Measurements from ENCODE around the gene PSMB1.

The PSMB1 gene

GRCh38 chr6:170552765-170553533 lies at the start of gene PSMB1:
Gene PSMB1, minus strand, starts transcription at chr6:170553307. Its CDS starts 65 bp downstream, at chr6:170553242.
- peak; percentile 58 to 98 (median 92) for DNase-seq

DNA sequence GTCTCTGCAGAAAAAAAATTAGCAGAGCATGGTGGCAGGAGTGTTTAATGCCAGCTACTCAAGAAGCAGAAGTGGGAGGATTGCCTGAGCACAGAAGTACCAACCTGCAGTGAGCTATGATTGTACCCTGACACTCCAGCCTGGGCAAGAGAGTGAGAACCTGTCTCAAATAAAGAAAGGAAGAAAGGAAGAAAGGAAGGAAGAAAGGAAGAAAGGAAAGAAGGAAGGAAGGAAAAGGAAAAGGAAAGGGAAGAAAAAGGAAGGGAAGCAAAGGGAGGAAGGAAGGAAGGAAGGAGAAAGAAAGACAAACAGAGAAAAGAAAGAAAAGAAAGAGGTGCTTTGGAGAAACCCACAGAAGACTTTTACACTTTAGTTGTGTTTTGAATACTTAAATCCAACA lies 44.2 kb upstream of the PSMB1 start:
- no peak for DNase-seq

GRCh38 chr6:170596426-170596825 lies 43.3 kb upstream of the PSMB1 start:
- DNase-seq = no peak

DNA sequence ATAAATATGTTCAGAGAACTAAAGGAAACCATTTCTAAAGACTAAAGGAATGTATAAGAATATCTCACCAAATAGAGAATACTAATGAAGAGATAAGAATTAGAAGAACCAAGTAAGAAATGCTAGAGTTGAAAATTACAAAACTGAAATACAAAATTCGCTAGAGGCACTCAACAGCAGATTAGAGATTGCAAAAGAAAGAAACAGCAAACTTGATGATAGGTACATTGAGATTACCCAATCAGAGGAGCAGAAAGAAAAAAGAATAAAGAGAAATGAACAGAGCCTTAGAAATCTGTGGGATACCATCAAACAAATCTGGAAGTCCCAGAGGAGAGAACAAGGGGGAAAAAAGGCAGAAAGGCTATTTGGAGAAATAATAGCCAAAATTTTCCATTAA lies 37.6 kb upstream of the PSMB1 start:
- DNase-seq = no peak

DNA sequence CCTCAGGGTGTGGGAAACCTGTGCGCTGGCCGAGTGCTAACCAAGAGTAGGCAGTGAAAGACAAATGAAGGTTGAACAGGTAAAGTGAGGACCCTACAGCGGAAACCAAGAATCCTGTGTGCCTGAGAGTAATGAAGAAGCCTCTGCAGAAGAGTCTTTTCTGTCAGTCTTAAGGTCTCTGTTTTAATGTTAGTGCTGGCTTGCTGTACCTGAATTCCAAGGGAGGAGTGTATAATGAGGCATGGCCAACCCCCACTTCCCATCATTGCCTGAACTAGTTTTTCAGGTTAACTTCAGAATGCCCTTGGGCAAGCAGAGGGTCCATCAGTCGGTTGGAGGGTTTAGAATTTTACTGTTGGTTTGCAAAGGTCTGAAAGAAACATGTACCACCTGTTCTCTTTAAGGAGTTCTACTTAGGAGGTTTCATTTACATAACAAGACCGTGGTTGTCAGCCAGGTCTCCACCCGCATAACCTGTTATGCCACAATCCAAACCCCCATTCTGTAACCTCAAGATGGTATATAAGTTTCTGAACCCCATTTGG lies 31.9 kb upstream of the PSMB1 start:
- DNase-seq = no peak

DNA sequence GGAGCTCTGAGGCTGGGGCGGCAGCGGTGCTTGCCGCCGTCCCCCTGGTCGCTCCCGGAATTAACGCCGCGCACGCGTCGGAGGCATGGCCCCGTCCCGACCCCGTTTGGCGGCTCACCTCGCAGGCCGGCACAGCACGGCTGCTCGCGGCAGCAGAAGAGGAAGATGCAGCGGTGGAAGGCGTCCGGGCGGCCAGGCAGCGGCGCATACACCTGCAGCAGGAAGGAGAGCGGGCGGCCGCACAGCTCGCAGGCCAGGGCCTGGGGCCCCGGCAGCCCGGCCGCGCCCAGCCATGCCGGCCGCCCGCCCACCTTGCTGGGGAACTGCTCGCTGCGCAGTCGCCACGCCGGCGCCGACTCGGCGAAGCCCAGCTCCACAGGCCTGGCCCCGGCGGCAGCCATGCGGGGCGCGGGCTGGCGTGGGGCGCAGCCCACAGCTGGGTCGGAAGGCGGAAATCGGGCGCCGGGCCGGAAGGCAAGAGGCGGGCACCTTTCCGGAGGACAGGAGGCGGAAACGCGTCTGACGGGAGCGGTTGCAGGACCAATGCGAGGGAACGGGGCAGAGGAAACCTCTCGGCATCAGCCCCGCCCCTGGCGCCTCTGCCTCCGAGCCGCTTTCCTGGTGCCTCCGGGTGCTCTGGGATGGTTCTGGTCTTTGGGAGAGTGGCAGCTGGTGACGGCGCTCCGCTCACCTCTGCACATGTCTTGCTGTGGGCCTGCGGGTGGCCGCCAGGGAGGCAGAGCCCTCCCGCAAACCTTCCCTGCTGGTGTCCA lies 31.3 kb upstream of the PSMB1 start, which contains the start of gene PDCD2:
Gene PDCD2, minus strand, starts transcription at position 457 of the 773 bp plus-strand sequence. Its CDS starts 56 bp downstream, at position 401.
- peak; percentile 34 to 94 (median 86) for DNase-seq

DNA sequence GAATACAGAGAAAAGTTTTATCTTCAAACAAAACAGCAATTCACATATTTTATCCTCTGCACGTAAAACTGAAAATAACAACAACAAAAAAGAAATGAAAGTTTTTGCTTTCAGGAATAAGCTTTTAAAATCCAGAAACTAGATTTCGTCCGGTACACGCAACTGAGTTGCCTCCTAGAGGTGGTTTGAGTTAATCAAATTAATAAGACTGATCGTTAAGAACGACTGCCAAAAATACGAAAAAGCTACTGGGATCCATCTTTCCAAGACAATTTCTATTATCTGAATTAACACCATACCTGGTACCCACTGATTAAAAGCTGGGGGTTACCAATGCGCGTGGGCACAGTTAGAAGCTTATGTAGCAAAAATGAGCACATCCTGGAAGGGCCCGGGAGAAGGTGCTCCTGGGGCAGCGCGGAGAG lies 30.7 kb upstream of the PSMB1 start:
- DNase-seq = no peak

- no peak for DNase-seq
Measured at GRCh38 chr6:170578909-170579308, 25.8 kb upstream of the PSMB1 start.

- no peak for DNase-seq
Measured at GRCh38 chr6:170575250-170575649, 22.1 kb upstream of the PSMB1 start.

DNA sequence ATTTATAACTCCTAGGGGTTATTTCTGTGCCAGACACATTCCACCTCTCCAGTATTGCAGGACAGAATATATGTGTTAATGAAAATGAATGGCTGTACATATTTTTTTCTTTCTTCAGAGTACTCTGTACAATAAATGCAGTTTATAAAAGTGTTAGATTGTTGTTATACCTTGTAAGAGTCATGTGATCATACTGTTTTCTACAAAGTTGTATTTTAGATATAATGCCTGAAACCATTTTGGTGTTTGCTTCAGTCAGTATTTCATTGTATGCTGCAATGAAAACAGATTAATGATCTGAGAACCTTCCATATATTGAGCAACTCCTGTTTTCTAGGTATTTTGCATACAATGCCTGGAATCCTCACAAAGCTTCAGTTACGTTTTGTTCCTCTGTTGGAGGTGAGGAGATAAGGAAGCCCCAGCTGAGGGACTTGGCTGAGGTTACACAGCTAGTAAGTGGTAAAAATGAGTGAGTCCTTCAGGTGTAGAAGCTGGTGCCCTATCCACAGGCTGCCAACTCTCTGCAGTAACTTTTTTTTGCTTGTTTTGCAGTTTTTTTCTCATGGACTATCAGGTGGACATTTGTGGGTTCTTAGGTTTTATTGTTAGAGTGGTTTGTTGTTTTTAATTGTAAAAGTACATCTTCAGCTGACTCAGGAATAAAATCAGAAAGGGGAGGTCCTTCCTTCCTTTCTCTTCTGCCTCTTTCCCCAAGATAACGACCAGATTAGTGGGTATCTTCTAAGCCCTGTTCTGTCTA lies 19.8 kb upstream of the PSMB1 start:
- no peak for DNase-seq

GRCh38 chr6:170564936-170565530 lies 11.9 kb upstream of the PSMB1 start:
- DNase-seq = no peak

DNA sequence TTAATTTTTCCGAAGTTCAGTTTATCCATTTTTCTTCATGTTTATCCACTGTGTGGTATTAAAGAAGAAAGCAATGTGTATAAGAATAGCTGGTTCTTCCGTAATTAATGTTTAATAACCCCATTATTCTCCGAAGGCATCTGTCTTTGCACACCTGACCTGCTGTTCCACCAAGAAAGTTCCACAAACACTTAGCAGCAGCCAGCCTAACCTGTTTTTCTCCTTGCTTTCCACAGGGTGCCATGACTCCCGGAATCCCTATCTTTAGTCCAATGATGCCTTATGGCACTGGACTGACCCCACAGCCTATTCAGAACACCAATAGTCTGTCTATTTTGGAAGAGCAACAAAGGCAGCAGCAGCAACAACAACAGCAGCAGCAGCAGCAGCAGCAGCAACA lies 8.4 kb upstream of the PSMB1 start:
- no peak for DNase-seq

GRCh38 chr6:170555305-170555704 lies 2.2 kb upstream of the PSMB1 start:
- no peak for DNase-seq

- no peak for DNase-seq
Measured at GRCh38 chr6:170554796-170555137, 1.7 kb upstream of the PSMB1 start.

DNA sequence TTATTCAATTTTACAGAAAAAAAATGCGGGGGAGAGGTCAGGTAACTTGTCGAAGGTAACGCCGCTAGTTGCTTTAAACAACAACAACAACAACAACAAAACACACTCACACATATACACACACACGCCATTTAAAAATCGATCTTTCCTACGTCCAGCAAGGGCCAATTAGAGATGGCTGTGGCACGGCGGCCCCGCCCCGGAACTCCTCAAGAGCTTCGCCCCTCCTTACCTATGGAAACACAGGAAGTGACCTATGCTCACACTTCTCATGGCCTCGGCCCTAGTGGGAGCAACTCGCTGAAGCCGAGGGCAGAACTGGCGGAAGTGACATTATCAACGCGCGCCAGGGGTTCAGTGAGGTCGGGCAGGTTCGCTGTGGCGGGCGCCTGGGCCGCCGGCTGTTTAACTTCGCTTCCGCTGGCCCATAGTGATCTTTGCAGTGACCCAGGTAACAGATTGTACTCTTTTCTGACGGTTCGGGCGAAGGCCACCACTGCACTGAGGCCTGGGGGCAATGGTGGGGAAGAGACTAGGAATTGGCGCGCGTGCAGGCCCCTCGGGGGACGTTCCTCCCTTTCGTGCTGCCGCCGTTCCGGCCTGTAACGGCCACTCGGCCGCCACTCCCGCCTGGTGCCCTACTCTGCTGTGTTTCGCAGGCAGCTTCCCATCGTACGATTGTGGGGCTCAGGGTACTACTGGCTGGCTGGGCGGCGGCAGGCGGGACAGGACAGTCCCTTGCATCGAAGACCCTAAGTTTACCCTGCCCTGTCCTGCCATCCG lies 1.1 kb upstream of the PSMB1 start, which contains the start of gene TBP:
Gene TBP, plus strand, starts transcription at position 357 of the 783 bp plus-strand sequence. CDS start 2,661 bp downstream, outside the sequence.
- DNase-seq = peak; percentile 83 to 99 (median 96)

DNA sequence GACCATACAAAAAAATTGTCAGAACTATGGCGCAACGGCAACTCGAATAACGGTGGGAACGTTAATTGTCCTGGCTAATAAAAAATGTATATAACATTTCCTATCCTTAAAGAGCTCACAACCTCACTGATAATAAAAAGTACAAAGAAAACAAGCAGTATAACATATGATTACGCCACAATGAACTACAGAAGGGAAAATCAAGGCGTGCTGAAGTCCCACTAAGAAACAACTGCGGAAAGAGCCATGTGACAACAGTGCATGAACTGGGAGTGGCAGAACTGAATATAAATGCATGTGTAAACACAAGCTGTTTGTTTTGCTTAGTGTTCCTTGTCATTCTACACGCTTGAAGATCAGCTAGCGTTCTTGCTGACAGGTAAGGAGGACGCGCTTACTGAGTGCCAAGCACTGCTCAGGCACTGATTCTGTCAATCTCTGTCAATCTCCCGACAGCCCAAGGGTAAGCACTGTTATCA lies 466 bp upstream of the PSMB1 start:
- peak in 16 of 58 donors; percentile 38 to 86 (median 66) for DNase-seq

DNA sequence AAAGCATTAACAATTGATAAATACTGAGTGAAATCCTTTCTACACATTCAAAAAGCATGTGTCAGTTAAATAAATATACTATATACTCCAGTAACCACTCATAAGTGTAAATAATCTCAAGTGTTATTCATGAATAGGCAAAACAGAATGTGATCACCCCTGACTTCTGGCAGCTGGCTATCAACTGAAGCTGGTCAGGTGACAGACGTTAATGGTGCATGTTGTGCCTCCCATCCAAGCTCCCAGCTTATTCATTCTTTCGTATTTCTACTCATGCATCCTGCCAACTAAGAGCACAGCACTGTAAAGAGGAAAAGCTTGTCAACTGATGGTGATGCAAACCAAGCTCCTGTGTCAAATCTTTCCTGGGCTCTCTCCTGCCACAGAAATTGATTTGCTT lies 7.7 kb downstream of the PSMB1 start:
- DNase-seq = no peak

DNA sequence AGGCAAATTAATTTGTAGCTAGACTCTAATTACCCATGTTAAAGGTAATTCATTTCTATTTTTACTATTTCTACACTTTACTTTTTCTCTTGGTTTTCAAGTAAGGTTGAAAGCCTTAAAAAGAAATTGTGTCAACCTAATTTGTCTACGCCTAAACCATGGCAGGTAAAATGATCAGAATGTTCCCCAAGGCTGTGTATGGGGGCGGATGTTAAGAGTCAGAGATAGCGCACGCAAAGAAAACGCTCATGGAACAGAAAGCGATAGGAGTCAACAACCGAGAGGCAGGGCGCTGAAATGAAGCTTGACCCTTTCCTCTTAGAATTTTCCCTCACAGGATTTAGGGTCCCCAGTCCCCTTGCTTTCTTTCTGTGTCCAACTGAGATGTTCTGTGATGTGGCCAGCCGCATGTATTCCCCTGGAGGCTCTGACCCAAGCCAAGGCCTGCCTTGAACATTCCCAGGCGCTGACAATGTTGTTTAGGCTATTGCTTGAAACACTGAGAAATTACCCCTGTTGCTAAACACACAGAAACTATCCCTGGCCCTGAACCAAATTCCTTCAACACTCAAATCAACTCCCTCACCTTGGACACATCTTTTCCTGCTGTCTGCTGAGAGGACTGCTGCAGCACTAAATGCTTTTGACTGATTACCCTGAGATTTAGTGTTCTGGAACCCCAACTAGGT lies 10.9 kb downstream of the PSMB1 start:
- DNase-seq = no peak

- no peak for DNase-seq
Measured at GRCh38 chr6:170537329-170537728, 15.8 kb downstream of the PSMB1 start.

All from anterior cingulate cortex (tissue), 58 donors.